RPMI7951 (cell line): ENCODE measurements around the gene PTPN1. TPM values are rescaled to one million over a fixed set of nuclear protein-coding genes. Genes with fewer than 3 reads are reported as not detected.
"Not testable (repeated sequence)": the region's sequence is repeated elsewhere in the genome, so short reads cannot be mapped to it uniquely, and the experiment has no call there.

Experiments
- DNase-seq: peaks from one replicate; pipeline ENCODE4 v3.0.0-alpha.2; 2012; ENCODE audit warnings: low read depth
- total RNA-seq: library from RNA; depleted of rRNA; stranded (reverse); fragments of >200 nt; shearing (Covaris generic); gene quantifications from 2 replicates; pipeline ENCODE4 v1.2.3, GENCODE V29; 2014; rRNA removed

PTPN1 gene
- 42.1 and 42.2 TPM in 2 replicates for total RNA-seq

DNA sequence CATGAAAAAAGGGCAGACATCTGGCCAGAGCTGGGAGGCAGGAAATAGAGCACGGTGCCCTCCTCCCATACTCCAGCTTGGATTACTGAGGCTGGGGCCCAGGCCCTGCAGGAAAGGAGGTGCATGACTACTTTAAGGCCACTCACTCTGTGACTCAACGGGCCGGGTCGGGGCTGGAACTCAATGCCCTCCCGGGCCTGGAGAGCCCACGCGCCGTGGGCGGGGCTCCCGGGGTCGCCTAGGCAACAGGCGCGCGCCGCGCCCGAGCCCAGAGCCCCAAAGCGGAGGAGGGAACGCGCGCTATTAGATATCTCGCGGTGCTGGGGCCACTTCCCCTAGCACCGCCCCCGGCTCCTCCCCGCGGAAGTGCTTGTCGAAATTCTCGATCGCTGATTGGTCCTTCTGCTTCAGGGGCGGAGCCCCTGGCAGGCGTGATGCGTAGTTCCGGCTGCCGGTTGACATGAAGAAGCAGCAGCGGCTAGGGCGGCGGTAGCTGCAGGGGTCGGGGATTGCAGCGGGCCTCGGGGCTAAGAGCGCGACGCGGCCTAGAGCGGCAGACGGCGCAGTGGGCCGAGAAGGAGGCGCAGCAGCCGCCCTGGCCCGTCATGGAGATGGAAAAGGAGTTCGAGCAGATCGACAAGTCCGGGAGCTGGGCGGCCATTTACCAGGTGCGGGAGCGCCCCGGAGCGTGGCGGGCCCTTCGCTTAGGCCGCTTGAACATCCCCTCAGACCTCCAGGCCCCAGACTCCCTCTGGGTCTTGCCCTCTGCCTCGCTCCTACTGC, at the start of gene PTPN1:
TSS of gene PTPN1 (plus strand) at position 461 of the 783 bp plus-strand sequence. CDS start at position 606, 145 bp downstream.
- DNase-seq: peak; percentile 99

DNA sequence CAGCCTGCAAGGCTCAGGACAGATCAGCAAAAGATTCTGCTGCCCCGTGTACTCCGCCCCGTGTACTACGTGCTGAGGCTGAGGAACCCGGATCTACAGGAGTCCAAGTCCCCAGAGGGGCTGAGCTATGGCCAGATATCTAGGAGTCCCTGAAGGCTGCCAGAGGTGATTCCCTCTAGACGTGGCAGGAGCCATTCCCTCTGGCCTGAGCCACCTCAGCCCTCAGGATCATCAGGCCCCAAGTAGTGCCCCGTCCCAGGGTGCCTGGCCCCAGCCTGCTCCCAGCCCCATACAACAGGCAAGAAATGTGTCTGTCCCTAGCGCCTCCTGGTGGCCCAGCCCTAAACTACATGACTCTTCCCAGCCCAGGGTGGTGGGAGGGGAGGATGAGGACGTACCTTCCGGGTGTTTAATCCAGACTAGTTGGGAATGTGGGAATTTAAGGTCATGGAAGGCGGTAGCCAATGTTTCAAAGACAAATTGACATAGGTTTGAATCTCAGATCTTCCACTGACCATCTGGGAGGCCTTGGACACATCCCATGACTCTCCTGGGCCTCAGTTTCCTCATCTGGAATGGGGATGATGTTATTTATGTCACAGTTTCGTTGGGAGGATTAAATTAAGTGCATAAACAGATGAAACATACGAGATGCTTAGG, 49.4 kb upstream of the PTPN1 start:
- peak; percentile 86 for DNase-seq

DNA sequence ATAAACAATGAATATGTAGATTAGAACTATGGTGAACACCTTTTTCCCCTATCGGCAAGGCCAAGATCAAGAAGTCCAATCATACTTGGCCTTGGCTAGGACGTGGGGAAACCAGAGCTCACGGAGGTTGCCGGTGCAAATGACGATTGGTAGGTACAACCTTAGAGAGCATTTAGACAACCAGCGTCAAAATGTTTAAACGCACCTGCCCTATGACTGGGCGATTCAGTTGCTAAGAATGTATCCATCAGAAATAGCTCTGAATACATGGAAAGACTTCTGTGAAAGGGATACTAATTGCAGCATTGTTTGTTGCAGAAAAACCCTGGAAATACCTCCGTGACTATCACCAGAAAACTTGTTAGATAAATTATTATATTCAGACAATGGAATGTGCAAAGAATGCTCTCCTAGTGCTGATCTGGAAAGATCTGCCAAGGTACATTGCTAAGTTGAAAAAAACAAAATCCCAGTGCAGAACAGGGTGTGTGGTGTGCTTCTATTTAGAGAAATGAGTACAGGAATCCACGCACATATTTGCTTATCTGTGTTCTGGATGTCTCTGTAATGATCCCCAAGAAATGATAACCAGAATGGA, 48.0 kb upstream of the PTPN1 start:
- no peak for DNase-seq

DNA sequence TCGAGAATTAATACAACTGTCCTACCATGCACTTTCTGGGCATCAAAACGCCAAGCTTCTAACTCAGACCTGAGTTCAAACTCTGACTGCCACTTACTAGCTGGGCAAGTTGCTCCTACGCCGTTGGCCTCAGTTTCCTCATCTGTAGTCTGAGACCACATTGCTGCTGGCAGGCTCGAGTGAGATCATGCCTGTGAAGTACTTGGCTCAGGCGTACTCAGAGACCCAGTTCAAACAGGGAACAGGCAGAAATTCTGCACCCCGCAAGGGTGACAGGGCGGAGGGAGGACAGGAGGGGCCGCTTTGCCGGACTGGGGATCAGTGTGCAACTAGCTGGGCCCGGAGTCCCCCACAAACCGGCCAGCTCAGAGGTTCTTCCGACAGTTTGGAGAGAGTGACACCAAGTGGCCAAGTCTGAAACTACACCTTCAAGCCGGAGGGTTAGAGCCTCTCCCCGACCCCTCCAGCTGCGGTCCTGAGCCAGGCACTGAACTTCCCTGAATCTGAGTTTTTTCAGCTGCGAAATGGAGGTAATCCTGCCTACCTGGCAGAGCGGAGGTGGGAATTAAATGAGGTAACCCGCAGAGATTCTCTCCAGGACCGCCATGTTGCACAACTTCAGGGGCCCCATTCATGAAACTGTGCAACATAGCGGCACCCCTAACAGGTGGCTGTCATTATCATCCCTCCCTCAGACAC, 46.0 kb upstream of the PTPN1 start:
- DNase-seq: peak; percentile 71

DNA sequence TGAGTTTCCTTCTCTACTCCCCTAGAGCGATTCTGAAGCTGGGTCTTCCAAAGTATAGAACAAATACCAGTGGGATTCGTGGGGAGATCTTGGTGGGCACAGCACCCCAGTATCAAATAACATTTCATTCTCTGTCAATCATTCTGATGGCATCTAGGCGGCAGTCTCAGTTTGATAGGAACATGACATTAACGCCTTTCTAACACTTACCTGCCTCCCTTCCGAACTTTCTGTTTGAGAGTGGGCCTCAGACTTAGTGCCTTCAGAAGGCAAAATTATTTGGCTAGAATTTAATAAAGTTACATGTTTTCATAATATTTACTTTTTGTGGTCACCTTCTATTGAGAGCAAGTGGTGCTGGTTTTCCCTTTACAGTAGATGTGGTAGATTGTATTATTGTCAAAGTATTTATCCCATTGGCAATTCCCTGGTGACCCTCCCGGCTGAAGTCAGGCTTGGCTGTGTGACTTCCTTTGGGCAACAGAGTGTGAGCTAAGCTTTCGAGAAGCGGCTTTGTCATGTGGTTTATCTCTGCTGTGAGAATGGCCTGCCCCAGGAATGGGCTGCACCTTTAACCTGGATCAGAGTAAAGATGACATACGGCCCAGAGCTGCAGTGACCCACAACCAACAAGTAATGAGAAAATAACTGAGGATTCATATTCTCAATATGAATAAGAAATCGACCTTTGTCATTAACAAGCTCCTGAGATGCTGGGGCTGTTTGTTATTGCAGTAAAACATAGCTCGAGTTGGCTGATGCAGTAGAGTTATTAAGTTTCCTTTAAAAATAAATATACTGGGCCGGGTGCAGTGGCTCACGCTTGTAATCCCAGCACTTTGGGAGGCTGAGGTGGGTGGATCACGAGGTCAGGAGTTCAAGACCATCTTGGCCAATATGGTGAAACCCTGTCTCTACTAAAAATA, 45.2 kb upstream of the PTPN1 start:
- DNase-seq: no peak

DNA sequence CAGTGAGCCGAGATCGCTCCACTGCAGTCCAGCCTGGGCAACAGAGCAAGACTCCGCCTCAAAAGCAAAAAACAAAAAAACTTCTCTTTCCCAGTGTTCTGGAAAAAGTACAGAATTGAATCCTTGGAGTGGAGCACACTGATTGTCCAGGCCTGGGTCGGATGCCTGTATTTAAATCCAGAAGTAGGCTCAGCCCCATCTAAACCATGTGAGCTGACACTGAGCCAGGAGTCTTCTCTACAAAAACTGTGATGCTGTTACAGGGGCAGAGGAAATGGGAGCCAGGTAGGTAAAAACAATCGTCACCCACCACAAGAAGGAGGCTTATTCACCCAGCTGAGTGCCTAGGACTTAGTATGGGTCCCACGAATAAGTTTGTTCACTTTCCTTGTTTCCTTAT, 43.0 kb upstream of the PTPN1 start:
- DNase-seq: no peak

DNA sequence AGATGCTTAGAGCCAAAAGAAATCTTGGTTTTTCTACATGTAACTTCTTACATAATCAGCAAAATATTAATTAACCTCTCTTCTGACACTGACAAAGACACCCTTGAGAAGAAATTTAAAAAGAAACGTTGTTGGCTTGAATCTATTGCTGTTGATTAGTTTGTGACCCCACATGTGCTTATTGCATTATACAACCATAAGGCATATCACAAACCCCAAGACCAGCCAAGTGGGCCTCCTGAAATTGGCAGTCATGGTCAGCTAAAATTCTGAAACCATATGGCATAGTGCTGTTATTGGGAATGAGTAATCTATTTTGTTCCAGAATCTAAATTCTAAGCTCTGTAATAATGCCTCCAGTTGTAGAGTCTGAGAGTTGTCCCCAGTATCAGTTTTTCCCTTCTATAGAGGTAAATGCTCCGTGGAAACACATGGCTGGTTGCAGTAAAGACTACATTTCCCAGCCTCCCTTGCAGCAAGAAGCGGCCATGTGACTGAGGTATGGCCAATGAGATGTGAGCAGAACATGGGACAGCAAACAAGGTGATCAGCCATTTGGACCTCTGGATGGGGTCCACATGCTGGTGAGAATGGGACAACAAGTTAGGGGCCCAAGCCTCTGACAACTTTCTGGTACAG, 42.3 kb upstream of the PTPN1 start:
- peak; percentile 69 for DNase-seq

DNA sequence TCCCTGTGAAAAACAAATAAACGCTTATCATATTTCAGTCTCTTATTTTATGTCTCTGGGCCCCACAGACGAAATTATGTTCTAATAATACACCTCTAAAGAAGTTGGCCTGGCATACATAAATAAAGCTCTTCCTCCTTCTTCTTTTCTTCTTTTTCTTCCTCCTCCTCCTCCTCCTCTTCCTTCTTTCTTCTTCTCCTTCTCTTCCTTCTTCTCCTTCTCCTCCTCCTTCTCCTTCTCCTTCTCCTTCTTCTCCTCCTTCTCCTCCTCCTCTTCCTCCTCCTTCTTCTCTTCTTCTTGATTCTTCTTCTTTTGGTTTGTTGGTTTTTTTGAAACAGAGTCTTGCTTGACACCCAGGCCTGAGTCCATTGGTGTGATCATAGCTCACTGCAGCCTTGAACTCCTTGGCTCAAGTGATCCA, 41.8 kb upstream of the PTPN1 start:
- no peak for DNase-seq

DNA sequence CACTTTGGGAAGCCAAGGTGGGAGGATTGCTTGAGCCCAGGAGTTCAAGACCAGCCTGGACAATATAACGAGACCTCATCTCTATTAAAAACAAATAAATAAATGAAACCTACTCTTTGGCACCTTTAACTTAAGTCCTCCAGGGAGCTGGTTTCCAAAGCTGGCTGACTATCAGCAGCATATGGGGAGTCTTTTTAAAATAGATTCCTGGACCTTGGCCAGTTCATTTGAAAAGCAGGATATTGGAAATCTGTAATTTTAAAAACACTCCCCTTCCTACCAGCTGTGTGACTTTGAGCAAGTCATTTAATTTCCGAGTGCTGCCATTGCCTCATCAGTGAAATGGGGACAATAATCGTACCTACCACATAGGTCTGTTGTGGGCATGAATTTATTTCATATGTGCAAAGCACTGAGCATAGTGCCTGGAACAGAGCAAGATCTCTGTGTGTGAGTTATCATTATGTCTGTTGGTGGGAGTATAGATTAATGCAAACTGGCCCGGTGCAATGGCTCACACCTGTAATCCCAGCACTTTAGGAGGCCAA, 40.9 kb upstream of the PTPN1 start:
- DNase-seq: no peak

DNA sequence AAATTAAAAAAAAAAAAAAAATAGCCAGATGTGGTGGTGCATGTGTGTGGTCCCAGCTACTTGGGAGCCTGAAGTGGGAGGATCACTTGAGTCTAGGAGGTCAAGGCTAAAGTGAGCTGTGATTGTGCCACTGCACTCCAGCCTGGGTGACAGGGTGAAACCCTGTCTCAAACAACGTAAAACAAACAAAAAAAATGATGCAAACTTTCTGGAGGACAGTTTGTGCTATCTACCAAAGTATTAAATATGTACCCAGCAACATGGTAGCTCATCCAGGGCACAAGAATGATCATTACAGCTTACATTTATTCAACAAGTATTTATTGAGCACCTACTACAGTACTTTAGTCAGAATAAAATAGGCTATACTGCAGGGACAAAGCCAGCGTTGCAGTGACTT, 40.4 kb upstream of the PTPN1 start:
- no peak for DNase-seq

DNA sequence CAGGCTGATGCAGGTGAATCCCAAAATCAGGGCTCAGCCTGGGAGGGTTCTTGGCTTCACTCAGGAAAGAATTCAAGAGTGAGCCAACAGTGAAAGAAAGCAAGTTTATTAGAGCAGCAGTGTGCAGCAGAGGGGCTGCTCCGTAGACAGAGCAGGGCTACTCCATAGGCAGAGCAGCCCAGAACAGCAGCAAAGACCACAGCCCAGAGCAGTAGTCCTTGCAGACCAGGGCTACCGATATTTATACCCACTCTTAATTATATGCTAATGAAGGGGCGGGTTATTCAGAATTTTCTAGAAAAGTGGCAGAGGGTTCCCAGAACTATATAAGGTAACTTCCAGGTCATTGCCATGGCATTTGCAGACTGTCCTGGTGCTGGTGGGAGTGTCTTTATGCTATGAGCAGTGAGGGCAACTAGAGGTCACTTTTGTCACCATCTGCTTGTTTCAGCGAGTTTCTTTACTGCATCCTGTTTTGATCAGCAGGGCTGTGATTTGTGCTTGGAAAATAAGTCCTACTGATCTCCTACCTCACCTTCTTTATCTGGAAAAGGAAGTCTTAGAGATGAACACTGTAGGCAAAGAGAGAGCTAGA, 39.8 kb upstream of the PTPN1 start:
- peak; percentile 69 for DNase-seq

DNA sequence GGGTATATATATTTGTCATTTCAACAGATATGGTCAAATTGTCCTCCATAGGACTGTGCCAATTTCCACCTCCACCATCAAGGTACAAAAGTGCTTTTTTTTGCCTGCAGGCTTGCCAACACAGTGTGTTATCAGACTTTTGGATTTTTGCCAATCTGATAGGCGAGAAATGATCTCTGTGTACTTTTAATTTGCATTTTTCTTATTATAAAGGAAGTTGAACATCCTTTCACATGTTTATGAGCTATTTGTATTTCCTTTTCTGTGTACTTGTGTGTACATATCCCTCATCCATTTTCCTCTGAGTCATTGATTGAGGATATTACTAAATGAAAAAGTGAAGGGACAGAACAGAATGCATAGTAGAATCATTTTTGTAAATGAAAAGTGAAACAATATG, 39.0 kb upstream of the PTPN1 start:
- DNase-seq: no peak

DNA sequence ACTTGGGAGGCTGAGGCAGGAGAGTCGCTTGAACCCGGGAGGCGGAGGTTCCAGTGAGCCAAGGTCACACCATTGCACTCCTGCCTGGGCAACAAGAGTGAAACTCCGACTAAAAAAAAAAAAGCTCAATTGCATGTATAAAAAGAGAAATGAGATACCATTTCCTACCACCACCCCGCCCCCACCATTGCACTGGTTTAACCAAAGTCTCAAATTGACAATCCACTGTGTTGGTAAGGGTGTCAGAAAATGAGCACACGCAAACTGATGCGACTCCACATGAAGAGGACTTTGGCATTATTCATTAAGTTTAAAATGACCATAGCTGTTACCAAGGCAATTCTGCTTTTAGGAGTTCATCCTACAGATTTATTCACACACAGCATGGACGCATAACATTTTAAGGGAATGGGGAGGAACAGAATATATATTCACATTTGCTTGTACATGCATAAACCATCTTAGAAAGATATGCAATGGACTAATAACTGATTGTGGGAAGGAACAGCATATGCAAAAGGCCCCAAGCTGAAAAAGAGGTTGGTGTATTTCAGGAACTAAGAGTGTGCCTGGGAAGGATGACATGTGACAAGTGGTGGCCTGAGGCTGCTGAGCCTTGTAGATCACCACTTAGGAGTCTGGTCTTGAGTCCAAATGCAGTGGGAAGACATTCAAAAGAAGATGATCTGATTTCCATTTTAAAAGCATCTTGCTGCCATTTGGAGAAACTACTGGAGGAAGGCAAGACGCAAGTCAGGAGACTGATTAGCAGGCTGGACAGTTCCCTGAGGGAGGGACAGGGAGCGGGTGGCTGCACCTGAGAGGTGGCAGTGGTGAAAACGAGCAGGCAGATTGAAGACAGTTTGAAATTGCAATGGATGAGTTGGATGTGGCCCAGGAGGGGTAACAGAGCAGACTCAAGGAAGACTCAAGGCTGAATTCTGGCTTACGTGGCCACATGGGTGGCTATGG, 37.2 kb upstream of the PTPN1 start:
- no peak for DNase-seq

DNA sequence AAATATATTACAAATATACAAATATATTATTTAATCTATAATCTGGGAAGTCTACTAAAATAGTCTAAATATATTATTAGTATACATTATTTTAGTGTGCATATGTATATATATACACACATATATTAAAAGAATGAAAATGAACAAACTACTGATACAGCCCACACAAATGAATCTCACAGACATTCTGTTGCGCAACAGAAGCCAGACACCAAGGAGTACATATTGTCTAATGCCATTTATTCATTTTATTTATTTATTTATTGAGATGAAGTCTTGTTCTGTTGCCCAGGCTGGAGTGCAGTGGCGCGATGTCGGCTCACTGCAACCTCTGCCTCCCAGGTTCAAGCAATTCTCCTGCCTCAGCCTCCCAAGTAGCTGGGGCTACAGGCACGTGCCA, 35.8 kb upstream of the PTPN1 start:
- DNase-seq: not testable (repeated sequence)

DNA sequence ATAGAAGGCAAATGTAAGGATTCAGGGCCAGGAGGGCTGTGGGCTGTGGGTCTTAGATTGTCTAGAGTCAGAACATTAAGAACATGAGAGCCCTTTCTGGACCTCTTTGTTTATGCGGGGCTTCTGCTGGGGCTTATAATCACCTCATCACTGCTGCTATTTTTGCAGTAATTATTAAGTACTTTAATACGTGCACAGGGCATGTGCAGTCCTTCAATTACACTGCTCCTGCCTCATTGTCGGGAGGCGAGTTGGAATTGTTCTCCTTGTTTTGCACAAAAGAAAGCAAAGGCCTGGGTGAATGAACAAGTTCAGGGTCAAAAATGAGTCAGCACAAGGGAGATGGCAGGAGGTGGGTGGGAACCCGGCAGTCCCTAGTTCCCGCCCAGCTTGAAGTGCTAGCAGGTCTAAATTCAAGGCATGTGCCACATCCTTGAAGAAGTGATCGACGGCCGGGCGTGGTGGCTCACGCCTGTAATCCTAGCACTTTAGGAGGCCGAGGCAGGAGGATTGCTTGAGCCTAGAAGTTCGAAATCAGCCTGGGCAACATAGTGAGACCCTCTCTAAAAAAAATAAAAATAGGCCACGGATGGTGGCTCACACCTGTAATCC, 34.4 kb upstream of the PTPN1 start:
- peak; percentile 68 for DNase-seq

DNA sequence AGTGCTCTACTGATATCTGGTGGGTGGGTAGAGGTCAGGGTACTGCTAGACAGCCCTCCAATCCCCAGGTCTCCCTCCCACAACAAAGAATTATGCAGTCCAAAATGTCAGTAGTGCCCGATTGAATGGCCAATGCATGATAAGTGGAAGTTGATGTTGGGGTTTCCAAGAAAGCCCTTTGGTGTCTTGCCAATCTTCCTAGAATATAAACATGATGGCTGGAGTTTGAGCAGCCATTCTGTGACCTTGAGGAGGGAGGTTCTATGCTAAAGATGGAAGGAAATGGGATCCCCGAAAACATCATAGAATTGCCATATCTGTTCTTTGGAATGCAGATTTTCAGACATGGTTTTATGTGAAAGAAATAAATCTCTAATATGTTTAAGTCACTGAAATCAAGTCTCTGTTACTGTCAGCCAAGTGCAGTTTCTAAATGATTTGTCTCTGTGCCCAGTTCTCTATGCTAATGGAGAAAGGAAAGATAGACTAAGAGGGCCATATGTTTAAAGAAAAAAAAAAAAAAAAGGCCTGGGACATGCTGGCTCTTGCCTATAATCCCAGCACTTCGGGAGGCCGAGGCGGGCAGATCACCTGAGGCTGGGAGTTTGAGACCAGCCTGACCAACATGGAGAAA, 32.8 kb upstream of the PTPN1 start:
- DNase-seq: no peak

DNA sequence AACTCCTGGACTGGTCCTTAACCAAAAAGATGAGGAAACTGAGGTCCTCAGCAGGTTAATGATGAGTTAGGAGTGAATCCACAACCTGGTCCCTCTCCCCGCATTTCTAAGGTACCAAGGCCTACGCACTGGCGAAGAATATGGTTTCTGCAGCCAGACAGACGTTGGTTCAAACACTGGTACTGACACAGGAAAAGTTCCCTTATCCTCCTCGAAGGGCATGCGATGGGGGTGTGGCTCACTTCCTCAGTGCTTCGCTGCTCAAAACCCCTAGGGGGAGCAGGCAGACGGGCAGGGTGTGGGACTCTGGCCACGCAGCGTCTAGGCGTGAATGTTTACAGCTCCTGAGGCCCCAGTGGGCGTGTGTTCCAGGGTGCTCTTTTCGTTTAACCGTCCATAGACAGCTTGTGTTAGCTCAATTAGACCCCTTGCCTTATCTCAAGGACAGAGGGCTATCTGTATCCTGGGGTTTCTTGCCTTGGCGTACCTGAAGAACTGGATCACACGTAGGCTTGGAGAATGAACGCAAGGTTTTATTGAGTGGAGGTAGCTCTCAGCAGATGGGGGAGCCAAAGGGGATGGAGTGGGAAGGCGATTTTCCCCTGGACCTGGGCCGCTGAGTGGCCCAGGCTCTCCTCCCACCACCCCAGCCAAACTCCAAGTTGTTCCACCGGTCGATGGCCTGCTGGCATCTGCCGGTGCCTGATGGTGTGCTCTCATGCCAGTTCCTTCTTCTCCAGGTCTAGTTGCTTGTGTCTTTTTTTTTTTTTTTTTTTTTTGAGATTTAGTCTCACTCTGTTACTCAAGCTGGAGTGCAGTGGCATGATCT, 31.8 kb upstream of the PTPN1 start:
- DNase-seq: peak; percentile 82
